HEK293 (cell line): ENCODE results near the gene POLR3A.

ENCODE experiments used
- CTCF ChIA-PET: fragments of 350-600 bp; formaldehyde crosslinking; extraction: SDS; loops from one replicate; lab custom pipeline; 2021; ENCODE audit warnings: antibody characterized with exemption; lab: Yijun Ruan, JAX
- POLR2A ChIA-PET: fragments of 300-600 bp; formaldehyde crosslinking; extraction: SDS; loops from one replicate; lab custom pipeline; 2020; ENCODE audit warnings: antibody characterized with exemption, inconsistent platforms; lab: Yijun Ruan, JAX
- H3K27ac ChIP-seq: fragments of 200-500 bp; sonication (Bioruptor generic); 2 replicates; pipeline ENCODE4 v1.5.1; 2014; ENCODE audit warnings: low read depth, low read length, control low read depth, inconsistent platforms; ENCODE audit errors: extremely low read depth
- H3K36me3 ChIP-seq, 2 experiments: fragments of 200-500 bp in 1 of 2; sonication (Bioruptor generic) in 1 of 2; 1 replicate in 1 of 2; 2 replicates in 1 of 2; pipeline ENCODE4 v1.5.1; 2014 to 2017; ENCODE audit warnings: inconsistent platforms in 2 of 2, low read length in 2 of 2; ENCODE audit not compliant: control insufficient read depth in 2 of 2, insufficient read depth in 1 of 2
- H3K4me1 ChIP-seq: fragments of 200-500 bp; sonication (Bioruptor generic); 2 replicates; pipeline ENCODE4 v1.5.1; 2014; ENCODE audit warnings: mild to moderate bottlenecking, low read length, inconsistent platforms; ENCODE audit not compliant: control insufficient read depth, insufficient read depth
- H3K4me3 ChIP-seq: 2 replicates; pipeline ENCODE4 v1.5.1; 2011; ENCODE audit warnings: low read depth, mild to moderate bottlenecking, control low read depth, low read length, moderate library complexity
- H3K9me3 ChIP-seq: fragments of 200-500 bp; sonication (Bioruptor generic); 2 replicates; pipeline ENCODE4 v1.5.1; 2014; ENCODE audit warnings: low read depth, low read length, inconsistent platforms; ENCODE audit not compliant: control insufficient read depth, insufficient read depth
- ELK4 ChIP-seq: IDR thresholded peaks from 2 replicates; pipeline ENCODE4 v1.6.1; 2011; ENCODE audit warnings: mild to moderate bottlenecking, low read depth, low read length, borderline replicate concordance
- HOXA7 ChIP-seq: sonication (generic); formaldehyde crosslinking; IDR thresholded peaks from 2 replicates; pipeline ENCODE4 v1.8.1; 2022; ENCODE audit warnings: missing genetic modification reagents, borderline replicate concordance
- KLF1 ChIP-seq: fragments of 450-650 bp; formaldehyde crosslinking; IDR thresholded peaks from 2 replicates; pipeline ENCODE4 v1.5.1; 2016; ENCODE audit warnings: missing biosample characterization, missing genetic modification characterization
- OVOL3 ChIP-seq: fragments of 450-650 bp; formaldehyde crosslinking; IDR thresholded peaks from 2 replicates; pipeline ENCODE4 v1.5.1; 2016; ENCODE audit warnings: missing biosample characterization, missing genetic modification characterization
- PATZ1 ChIP-seq: fragments of 450-650 bp; formaldehyde crosslinking; IDR thresholded peaks from 2 replicates; pipeline ENCODE4 v1.5.1; 2016; ENCODE audit warnings: missing biosample characterization, missing genetic modification characterization
- ZBTB11 ChIP-seq: fragments of 450-650 bp; formaldehyde crosslinking; conservative IDR thresholded peaks from 2 replicates; pipeline ENCODE4 v1.5.1; 2016; ENCODE audit warnings: low read depth, missing biosample characterization, missing genetic modification characterization
- ZBTB21 ChIP-seq: fragments of 450-650 bp; formaldehyde crosslinking; IDR thresholded peaks from 2 replicates; pipeline ENCODE4 v1.5.1; 2017; ENCODE audit warnings: missing biosample characterization, missing genetic modification characterization
- ZNF10 ChIP-seq: fragments of 450-650 bp; formaldehyde crosslinking; IDR thresholded peaks from 2 replicates; pipeline ENCODE4 v1.5.1; 2017; ENCODE audit warnings: missing biosample characterization, missing genetic modification characterization
- ZNF132 ChIP-seq: fragments of 450-650 bp; formaldehyde crosslinking; IDR thresholded peaks from 2 replicates; pipeline ENCODE4 v1.5.1; 2017; ENCODE audit warnings: missing biosample characterization, missing genetic modification characterization, borderline replicate concordance
- ZNF148 ChIP-seq: fragments of 450-650 bp; formaldehyde crosslinking; IDR thresholded peaks from 2 replicates; pipeline ENCODE4 v1.5.0; 2017; ENCODE audit warnings: missing biosample characterization, missing genetic modification characterization, borderline replicate concordance
- ZNF16 ChIP-seq: fragments of 450-650 bp; formaldehyde crosslinking; IDR thresholded peaks from 2 replicates; pipeline ENCODE4 v1.5.1; 2016; ENCODE audit warnings: low read depth, missing biosample characterization, missing genetic modification characterization
- ZNF280D ChIP-seq: fragments of 450-650 bp; formaldehyde crosslinking; IDR thresholded peaks from 2 replicates; pipeline ENCODE4 v1.5.1; 2016; ENCODE audit warnings: missing biosample characterization, missing genetic modification characterization
- ZNF324 ChIP-seq: fragments of 450-650 bp; formaldehyde crosslinking; IDR thresholded peaks from 2 replicates; pipeline ENCODE4 v1.5.1; 2016; ENCODE audit warnings: missing biosample characterization, missing genetic modification characterization
- ZNF341 ChIP-seq: fragments of 450-650 bp; formaldehyde crosslinking; IDR thresholded peaks from 2 replicates; pipeline ENCODE4; 2016; ENCODE audit warnings: low read depth, missing biosample characterization, missing genetic modification characterization
- ZNF354C ChIP-seq: fragments of 450-650 bp; formaldehyde crosslinking; IDR thresholded peaks from 2 replicates; pipeline ENCODE4 v1.5.1; 2016; ENCODE audit warnings: missing biosample characterization, missing genetic modification characterization, low read depth, borderline replicate concordance
- ZNF560 ChIP-seq: fragments of 450-650 bp; formaldehyde crosslinking; IDR thresholded peaks from 2 replicates; pipeline ENCODE4 v1.5.1; 2017; ENCODE audit warnings: missing biosample characterization, missing genetic modification characterization, borderline replicate concordance
- ZNF768 ChIP-seq: fragments of 450-650 bp; formaldehyde crosslinking; IDR thresholded peaks from 2 replicates; pipeline ENCODE4 v1.5.1; 2018; ENCODE audit warnings: missing biosample characterization, mild to moderate bottlenecking, missing genetic modification characterization

Gene POLR3A

GRCh38 chr10:77972148-77972547 lies 57.2 kb downstream of the POLR3A start:
- peaks cover 10 to 20% of the 10 kb centered on the region in 2 experiments for H3K36me3 ChIP-seq

More at GRCh38 chr10:77972148-77972547, 57.2 kb downstream of the POLR3A start:
- Histone ChIP-seq H3K4me3 (no peak overlapping the region), H3K9me3 (no peaks in the 10 kb centered on the region), H3K4me1 (no peaks in the 10 kb centered on the region), H3K27ac (no peak overlapping the region)
- ChIA-PET POLR2A (no interaction called here), CTCF (interaction anchor here (0.6 kb wide), 1 partner anchor 14 kb away, joined by 4 read pairs; no protein-coding TSS in a partner anchor)
- no peak for TF ChIP-seq ZBTB21
- TF ChIP-seq ZBTB11 (tag by site-specific recombination): no peak
- no peak for TF ChIP-seq ZNF280D (tag by site-specific recombination)
- TF ChIP-seq ZNF16 (tag by site-specific recombination): no peak
- no peak for TF ChIP-seq ZNF354C (tag by site-specific recombination)
- TF ChIP-seq ZNF132 (tag by site-specific recombination): no peak
- no peak for TF ChIP-seq ZNF560 (tag by site-specific recombination)
- TF ChIP-seq PATZ1 (tag by site-specific recombination): no peak
- no peak for TF ChIP-seq ZNF324 (tag by site-specific recombination)
- no peak for TF ChIP-seq ZNF768
- no peak for TF ChIP-seq OVOL3 (tag by site-specific recombination)
- TF ChIP-seq KLF1 (tag by site-specific recombination): no peak
- no peak for TF ChIP-seq ZNF10 (tag by site-specific recombination)
- TF ChIP-seq ELK4: no peak
- TF ChIP-seq HOXA7 (CRISPR knock-in tag): no peak
- no peak for TF ChIP-seq ZNF341 (tag by site-specific recombination)
- TF ChIP-seq ZNF148 (tag by site-specific recombination): no peak
- TF ChIP-seq, all 188 proteins: peak for 0
